ENCODE data around the gene LRP1-AS.

LRP1-AS gene

DNA sequence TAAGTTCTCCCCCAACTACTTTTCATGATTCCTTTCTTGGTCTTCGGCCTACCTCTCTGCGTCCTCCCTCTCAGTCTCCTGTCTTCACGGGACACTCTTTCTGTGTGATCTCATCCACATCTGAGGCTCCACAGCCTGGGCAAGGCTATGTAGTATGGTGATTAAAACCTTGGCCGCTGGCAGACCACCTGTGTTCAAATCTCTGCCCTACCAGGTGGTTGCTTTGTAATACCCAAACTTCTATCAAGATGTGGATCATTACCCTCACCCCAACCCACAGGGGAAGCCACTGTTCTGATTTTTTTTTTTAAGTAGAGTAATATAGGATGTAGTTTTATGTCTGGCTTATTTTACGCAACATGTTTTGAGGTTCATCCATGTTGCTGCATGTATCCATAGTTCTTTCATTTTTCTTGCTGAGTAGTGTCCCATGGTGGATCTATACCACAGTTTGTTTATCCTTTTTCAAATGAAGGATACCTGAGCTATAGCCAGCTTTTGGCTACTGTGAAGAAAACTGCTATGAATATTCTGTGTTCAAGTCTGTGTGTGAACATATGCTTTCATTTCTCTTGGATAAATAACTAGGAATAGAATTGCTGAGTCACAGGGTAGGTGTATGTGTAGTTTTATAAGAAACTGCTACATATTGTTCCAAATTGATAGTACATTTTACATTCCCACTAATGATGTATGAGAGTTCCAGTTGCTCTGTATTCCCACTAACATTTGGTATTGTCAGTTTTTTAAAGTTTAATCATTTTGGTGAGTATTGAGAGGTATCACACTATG lies 27.9 kb downstream of the LRP1-AS start:
- no peak for DNase-seq (ENCODE audit: low read depth)

DNA sequence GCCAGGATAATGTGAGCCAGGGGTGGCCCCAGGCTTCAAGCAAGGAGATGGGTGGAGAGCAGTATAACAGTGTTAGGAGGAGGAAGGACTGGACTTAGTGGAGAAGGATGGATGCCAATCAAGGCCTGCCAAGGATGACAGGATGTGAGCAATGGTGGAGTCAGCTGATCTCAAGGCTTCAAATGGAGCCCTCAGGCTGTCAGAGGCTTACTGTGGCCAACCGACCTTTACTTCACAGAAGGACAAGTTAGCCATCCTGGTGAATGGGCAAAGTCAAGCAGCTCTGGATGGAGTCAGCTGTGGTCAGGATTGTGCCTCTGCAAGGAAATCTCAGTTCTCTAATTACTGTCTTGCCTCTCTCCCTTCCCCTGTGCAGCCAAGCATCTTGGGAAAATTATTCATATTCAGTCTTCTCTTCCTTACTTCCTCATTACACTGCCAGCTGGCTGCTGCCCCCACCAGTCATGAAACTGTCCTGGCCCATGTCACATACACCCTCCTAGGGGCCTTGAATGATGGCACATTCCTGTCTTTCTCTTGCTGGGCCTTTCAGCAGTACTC lies 28.6 kb downstream of the LRP1-AS start:
- no peak for DNase-seq (ENCODE audit: low read depth)

DNA sequence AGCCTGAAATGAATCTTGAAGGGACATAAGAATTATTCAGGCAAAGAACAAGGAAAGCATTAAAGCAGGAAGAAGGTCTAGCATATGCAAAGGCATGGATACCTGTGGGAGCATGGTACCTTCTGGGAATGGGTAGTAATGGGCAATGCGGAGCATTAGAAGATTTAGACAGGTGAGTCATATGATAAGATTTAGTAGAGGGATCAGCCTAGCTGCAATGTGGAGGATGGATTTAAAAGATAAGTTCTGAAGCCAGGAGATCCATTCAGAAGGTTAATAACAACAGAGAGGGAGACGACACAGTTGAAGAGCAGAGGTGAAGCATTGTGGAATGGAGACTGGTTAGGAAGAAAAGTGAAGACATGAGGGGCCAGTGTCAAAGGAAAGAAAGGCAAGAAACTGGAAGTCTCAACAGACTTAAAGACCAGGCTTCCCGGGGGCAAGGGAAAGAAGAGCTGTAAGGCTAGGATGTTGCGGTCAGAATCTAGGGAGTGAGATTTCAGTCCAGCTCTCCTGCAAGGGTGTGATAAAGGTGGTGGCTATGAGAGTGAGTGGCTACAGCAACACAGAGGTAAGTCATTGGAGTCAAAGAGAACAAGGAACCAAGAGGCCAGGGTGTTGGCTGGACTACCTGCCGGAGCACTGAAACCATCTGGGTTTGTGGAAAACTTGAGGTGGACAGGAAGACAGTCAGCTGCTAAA lies 30.7 kb downstream of the LRP1-AS start:
- no peak for DNase-seq (ENCODE audit: low read depth)

DNA sequence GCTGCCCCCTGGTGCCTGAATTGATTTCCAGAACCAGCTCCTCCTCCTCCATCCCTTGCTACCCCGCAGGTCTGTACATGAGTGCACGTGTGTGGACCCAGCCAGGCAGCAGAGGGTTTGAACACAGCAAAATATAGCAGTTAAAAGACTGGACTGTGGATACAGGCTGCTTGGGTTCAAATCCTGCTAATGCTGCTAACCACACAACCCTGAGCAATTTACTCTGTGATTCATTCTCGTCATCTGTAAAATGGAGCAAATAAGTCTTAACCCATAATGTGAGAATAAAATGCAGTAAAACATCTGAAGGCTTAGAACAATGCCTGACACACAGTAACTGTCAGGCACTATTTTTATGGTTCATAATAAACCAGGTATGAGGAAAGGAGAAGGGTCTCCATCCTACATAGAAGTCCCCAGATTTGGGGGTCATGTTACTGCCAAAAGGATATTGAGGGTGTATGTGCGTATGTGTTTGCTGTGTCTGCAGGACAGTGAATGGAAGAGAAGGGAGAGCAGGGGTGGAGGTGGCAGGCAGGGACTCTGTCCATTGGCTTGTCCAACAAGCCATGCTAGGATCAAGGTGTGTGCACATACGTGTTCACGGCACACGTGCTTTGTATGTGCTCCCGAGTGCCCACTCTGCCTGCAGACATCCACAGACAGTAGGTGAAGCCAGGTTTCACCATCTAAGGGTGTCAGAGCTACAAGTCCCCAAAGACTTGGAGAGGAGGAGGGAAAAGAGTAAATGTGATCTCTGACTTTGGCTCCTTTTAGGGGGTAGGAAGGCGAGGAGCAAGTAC lies 34.7 kb downstream of the LRP1-AS start:
- DNase-seq (ENCODE audit: low read depth) = no peak

DNA sequence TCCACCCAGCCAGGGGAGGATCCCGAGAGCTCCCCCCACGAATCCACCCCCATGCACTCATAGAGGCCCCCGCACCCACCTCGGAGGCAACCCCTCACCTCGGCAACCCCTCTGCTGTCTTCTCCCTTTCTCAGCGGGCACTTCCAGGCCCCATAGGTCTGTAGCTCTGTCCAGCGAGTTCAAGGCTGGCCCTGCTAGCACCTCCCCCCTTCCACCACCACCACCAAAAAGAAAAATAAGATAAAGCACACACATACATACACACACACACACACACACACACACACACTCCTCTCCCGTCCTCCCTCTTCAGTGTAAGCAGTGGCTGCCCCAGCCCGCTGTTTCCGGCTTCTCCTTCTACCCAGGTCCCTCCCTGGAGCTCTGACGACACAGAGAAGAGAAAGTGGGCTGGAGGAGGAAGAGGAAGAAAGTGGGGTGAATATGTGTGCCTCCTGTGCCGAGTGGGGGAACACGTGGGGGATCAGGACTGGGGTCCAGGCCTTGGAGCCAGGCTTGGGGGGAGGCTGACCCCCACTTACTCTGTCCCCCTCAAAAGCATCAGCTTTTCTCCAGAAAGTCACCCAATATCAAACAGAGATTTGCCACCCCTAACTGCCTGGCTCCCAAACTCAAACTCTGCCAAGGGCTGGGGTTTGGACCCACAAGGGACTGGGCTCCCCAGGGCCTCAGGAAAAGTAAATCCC lies 36.2 kb downstream of the LRP1-AS start, which contains the start of gene STAT6:
Gene STAT6 (minus strand): TSS at position 332 of the 704 bp plus-strand sequence. CDS start 3,084 bp downstream, outside the sequence.
- peak; percentile 68 for DNase-seq (ENCODE audit: low read depth)

DNA sequence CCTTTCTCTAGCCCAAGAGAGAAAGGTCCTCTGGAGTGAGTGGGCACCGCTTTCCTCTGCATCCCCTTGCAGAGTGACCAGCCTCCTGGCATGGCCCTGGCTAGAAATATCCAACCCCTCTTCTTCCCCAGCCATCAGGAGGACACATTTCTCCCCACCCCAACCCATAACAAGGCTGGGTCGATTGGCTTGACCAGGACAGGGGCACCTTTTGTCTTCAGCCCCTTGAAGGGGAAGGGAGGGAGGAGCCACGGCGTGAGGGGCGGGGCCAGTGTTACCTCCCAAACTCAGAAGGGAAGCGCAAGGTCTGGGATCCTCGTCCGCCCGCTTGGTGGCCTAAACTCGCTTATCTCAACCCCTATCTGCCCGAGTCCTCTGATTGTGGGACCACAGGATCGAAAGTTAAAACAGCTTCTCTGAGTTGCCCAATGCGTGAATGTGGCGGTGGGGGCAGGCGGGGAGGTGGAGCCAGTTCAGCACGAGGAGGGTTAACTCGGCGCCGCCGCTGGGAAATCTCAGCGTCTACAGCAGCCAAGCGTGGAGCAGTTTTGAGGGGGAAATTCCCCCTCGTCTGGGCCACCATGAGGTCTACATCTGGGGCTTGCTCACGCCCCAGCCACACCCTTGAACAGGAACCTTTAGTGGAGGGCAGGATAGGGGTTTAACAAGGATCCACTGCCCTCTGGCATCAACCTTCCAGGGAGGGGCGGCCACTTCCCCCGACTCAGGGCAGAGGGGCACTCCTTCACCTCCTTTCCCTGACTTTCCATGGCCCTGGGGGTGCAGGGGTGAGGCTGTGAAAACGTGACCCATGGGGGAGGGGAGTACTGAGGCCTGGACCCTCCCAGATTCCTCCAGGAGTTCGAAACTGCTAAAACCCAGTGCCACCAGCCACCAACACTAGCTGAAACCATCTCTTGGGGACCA lies 37.1 kb downstream of the LRP1-AS start:
- peak; percentile 64 for DNase-seq (ENCODE audit: low read depth)

DNA sequence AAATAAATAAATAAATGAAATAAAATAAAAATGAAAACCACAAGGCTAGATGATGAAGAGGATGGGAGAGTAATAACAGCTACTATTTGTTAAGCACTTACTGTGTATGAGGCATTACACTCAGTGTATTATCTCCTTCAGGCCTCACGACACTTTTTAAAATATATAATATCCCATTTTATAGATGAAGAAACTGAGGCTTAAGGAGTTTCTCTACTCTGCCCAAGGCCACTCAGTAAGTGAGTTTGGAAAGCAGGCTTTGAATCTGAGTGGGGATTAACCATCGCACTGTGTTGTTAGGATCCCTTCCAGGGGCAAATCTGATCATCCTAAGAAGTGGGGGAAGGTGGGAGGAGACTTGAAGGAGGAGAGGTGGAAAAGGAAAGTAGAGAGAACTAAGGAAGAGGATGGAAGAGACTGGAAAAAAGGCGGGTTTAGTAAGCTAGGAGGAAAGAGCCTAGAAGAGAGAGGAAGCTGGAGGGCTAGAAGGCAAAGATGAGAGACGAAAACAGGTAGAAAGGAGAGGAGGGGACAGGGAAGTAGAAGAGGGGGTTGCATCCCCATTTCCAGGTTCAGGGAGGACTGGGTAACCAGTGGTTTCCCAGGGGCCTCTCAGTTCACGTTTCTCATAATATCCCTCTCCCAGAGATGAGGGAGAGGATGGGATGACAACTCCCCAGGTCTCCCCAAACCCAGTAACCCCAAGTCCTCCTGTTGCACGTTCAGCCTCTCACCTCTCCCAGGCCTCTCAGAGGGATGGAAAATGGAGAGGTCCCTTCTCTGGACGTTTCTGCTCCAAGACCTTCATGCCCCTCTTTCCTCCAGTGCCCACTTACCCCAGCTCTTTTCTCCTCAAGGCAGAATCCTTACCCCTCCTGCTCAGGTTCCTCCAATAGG lies 38.0 kb downstream of the LRP1-AS start:
- DNase-seq (ENCODE audit: low read depth) = no peak

DNA sequence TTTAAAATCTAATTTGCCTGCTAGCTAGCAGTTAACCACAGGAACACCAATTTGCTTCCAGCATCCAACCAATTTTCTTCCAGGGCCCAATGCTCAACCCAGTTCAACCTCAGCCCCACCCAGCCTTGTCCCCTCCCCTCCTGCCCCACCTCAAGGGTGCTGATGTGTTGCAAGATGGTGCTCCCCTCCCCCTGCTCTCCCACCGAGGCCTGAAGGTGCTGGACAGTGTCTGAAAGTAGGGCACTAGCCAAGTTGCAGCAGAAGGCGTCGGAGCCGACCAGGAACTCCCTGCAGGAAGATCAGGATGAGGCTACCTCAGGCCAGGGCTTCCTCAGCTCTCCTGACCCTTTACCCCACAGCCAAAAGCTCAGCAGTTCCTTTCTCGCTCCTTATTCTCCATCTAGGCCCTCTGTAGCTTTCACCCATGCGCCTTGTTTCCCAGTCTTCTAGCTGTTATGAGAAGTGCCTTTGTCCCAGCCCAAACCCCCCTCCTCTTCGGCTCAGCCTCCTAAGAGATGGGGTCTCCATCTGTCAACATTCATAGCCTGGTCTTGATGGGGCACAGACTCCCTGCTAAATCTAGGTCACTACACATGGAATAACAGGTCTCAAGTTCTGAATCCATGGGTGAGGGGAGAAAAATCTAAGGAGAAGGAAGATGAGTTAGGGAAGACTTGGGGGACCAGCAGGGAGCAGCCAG lies 39.8 kb downstream of the LRP1-AS start:
- DNase-seq (ENCODE audit: low read depth) = no peak

DNA sequence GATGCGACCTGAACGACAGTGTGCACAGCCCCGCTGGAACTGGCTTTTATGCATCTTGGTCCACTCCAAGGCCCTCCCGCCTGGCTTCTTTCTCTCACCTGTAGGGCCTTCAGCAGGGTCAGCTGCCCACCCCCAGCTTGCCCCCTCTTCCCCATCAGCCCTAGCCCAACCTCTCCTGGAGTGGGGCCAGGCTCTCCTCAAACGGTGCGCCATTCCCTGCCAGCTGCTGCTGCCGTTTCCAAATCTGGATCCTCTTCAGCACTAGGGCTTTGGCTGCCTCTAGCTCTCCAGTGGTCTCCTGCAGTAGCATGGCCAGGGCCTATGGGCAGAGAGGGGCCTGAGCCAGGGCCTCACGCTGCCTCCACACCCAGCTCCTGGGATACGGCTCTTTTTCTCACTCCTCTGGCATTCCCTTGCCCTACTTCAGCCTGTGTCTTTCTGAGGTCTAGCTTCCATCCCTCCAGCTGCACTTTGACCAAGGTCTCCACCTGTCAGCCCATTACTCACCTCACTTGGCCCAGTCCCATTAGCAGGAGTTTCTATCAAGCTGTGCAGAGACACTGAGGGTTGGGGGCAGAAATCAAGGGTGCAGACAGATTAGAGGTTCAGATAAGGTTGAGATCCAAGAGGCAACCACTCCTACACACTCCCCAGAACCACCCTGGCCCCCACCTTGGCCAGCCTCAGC lies 41.3 kb downstream of the LRP1-AS start:
- DNase-seq (ENCODE audit: low read depth) = no peak

DNA sequence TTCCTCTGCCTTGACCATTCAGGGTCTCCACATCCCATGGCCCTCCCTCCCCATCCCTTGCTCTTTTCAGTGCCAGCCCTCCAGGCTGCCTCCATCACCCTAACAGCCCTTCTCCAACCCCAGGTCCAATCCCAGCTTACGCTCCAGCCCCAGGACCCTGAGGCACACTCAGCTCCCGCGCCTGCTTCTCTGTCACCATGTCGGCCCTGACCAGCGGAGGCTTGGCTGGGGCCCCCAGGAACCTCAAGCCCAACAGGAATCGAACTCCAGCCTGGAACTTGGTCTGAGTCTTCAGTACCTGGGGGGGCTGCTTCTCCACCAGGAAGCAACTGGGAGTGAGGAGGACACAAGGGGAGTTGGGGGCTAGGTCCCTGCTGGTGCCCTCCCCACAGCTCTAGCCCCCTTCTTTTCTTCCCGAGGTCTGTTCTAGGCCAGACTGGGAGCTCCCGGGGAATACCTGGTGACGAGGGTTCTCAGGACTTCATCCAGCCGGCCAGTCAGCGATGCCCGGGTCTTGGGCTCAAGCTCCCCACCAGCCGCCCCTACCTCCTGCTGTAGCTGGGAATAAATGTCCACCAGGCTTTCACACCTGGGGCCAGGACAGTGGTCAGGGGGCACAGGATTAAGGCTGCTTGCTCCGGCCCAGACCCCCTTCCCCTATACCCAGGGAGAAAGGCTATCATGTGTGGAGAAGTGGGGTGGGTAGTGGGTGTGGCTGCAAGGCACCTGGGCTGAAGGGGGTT lies 42.2 kb downstream of the LRP1-AS start:
- no peak for DNase-seq (ENCODE audit: low read depth)

DNA sequence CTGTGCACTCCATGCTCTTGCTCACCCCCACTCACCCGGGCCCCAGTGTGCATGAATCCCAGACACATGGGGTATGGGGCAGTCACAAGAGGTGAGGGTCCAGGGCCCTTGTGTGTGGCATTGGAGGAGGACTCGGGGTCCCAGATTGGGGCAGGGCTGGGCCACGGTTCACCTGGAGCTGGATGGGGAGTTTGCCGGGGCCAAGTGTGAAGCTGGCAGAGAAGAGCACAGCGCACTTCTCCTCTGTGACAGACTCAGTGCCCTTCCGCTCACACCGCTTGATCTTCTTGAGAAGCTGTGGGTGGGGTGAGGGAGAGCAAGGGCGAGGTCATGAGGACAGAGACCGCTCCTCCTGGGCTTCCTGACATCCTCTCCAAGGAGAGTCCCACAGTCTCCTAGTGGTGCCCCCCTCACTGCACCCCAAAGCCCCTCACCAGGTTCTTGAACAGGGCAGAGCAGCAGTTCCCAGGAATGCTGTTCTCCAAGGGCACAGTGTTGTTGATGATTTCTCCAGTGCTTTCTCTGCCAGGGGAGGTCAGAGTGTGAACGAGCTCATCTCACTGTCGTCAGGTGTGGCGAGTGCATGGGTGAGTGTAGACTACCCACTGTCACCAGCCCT lies 43.0 kb downstream of the LRP1-AS start:
- DNase-seq (ENCODE audit: low read depth) = no peak

DNA sequence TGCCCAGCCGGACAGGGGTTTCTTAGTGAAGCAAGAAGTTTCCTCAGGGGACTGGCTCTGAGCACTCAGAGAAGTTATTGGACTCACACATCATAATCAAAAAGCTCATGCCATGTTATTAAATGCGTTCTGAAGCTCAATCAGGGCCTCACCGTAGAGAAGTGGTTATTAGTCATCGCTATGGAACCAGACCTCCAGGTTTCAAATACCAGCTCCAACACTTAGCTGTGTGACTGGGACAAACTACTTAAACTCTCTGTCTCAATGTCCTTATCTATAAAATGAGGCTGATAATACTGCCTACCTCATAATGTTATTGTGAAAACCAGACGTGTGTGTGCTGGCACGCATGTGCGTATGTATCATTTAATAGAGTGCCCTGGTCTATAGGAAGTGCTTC lies 43.6 kb downstream of the LRP1-AS start:
- DNase-seq (ENCODE audit: low read depth) = no peak

DNA sequence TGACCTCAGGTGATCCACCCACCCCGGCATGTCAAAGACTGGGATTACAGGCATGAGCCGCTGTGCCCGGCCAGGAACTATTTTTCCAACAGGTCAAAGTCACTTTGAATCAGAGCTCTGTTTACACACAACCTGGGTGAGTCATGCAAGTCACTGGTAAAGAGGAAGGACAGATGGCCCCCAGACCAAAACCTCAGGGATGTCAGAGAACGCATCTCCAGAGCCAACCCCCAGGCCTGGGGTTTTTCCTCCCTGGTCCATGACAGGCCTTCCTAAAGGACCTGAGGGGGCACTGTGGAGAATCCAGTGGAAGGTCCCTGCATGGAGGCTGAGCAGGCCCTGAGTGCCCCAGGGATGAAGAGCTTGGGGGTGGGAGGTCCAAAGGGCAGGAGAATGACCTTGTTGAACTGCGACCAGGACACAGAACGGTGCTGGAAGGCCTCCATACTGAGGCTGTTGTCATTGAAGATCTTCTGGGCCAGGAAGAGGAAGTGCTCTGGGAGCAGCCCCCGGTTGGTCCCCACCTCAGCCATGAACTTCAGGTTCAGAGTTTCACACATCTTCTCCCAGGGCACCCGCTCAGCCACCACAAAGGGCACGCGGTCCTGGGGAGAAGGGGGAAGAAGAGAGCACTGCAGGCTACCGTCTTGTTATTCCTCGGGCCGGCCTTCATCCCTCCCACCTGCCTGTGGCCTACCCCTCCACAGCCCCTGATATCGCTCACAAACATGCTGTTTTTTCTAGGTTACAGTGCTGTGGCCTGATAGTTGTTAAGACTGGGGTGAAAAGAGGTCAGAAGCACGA lies 45.3 kb downstream of the LRP1-AS start:
- DNase-seq (ENCODE audit: low read depth) = no peak

DNA sequence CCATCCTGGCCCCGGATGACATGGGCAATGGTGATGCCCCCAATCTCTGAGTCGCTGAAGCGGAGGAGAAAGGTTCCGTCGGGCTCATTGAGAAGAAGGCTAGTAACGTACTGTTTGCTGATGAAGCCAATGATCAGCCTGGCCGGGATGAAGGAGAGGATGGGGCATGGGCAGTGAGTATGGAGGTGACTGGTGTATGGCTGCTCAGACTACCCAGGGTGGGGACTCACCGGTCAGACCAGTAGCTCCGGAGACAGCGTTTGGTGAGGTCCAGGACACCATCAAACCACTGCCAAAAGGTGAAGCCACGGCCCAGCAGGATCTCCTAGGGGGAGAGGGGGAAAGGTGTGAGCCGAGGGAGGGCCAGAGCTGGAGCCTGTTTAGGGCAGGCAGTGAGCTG lies 47.7 kb downstream of the LRP1-AS start:
- no peak for DNase-seq (ENCODE audit: low read depth)

DNA sequence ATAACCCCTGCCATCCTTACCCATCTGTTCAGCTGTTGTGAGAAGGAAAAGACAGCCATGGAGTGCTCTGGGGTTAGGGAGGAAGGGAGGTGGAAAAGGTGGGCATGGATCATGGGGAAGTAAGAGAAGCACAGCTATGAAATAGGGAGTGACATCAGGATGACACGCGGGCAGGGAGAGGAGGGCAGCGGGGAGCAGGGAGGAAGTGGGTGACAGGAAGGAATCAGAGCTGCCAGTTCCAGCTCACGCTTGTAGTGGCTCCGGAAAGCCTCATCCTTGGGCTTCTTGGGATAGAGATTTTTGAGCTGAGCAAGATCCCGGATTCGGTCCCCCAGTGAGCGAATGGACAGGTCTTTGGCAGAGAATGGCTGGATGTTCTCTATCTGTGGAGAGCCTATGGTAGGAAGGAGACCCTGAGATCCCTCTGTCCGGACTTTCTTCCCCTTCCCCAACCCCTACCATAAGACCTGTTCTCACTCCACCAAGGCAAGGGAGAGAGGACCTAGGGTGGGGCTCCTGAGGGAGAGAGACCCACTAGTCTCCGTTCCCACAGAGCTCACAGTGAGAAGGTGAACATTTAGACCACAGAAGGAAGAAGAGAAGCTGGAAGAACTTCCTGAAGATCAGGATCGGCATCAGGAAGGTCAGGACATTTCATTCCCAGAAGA lies 48.2 kb downstream of the LRP1-AS start:
- DNase-seq (ENCODE audit: low read depth) = no peak

DNA sequence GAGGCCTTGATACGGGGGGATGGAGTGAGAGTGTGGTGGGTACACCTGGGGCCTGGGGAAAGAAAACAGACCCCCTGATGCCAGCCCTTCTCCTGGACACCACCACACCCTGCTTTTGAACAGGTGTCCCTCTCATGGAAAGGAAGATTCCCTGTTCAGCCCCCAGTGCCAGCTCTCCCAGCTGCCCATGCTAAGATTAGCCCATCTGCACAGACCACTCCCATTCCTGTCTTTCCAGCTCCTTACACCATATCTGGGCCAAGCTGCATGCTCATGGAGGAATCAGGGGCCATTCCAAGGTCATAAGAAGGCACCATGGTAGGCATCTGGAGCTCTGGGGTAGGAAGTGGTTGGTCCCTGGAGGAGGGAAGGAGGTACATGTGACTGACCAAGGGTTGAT lies 48.9 kb downstream of the LRP1-AS start:
- DNase-seq (ENCODE audit: low read depth) = no peak
